MV-4-11 (cell line): ENCODE data around the gene SAMD9.
"Not testable (repeated sequence)": the region's sequence is repeated elsewhere in the genome, so short reads cannot be mapped to it uniquely, and the experiment has no call there.

Experiments used
- DNase-seq: peaks from one replicate; lab custom pipeline; 2025; lab: John Stamatoyannopoulos, UW

Gene SAMD9

DNA sequence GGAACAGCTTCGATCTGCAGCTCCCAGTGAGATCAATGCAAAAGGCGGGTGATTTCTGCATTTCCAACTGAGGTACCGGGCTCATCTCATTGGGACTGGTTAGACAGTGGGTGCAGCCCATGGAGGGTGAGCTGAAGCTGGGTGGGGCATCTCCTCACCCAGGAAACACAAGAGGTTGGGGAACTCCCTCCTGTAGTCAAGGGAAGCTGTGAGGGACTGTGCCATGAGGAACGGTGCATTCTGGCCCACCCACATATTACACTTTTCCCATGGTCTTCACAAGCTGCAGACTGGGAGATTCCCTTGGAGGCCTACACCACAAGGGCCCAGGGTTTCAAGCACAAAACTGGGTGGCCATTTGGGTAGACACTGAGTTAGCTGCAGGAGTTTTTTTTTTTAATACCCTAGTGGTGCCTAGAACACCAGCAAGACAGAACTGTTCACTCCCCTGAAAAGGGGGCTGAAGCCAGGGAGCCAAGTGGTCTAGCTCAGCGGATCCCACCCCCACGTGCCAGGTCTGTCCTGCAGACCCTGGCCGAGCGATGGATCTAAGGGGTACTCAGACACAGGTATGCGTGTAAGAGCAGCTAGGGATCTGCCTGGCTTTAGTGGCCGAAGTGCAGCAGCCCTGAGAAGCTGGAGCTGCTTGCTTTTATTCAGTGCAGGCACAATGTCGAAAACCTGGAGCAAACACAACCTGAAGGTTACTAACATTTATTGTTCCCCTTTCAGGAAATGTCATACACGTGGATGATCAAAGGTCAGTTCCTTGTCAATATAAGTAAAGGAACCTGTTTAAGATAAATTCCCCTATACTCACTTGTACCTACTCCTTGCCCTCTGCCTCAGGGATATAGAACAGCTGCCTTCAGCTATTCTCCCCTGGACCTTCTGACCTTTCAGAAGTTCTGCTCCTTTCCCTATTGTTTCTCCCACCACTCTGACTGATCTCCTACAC lies 3.1 kb upstream of the SAMD9 start:
- DNase-seq: no peak

DNA sequence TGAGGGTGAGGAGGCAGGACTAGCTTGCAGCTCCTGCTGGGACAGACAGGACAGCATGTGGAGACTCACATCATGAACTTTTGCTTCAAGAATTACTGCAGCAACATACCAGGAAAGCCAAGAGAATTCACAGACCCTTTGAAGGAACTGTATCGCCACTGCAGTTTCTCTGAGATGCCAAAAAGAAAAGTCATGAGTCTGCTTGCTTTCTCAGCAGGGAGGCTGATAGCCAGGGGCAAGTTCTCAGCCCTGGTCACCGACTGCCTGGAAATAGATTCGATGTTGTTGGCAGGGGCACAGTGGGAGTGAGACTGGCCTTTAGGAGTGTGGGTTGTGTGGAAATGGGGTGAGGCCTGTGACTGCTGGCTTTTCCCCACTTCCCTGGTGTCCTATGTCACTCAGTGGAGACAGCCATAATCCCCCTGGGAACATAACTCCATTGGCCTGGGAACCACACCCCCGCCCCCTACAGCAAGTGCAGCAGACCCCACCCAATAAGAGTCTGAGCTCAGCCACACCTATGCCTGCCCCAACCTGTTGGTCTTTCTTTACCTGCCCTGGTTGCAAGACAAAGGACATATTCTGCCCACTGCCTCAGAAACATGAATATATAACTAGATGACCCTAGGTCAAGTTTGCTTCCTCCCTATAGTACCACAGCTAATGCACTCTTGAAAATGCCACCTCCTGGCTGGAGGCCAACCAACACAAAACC lies 1.6 kb upstream of the SAMD9 start:
- no peak for DNase-seq

DNA sequence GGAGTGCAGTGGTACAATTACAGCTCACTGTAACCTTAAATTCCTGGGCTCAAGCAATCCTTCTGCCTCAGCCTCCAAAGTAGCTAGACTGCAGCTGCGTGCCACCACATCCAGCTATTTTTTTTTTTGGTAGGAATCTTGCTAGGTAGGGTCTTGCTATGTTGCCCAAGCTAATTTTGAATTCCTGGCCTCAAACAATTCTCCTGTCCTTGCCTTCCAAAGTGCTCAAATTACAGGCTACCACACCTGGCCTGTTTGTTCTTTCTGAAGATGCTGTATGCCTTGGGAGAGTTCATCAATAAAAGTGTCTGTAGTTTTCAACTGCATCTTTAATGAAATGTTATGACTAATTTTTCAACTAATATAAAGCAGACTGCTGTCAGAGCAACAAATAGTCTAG lies 452 bp downstream of the SAMD9 start:
- no peak for DNase-seq

DNA sequence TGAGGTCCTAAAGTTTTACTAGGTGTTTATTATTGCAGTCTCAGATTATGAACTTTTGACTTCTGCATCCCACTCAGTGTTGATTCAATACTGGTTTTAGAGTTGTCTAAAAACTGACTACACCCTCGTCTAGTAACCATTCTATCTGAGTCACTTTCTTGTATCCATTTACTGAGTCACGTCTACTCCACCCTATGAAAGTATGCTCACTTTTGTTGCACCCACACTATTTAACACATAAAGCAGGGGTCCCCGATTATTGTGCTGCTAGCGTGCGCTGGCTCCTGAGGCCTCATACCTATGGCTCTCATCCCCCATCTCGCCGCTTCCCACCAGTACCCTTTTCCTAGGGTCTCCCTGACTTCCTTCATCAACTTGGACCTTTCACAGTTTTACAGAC lies 2.0 kb downstream of the SAMD9 start:
- DNase-seq: no peak

DNA sequence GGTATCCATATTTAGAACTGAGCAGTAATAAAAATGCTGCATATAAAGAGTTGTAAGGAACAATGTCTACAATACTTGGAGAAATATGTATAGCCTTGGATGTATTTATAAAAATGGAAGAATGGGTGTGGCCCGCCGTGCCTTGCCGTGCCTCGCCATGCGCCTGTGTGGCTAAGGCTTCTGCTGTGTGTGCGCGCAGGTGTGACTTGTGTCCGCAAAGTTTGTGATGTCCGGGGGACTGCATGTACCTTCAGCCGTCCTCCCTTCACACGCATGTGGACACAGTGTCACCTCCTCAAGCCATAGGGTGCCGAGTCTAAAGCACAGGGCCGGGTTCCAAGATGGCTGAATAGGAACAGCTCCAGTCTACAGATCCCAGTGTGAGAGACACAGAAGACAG lies 9.8 kb downstream of the SAMD9 start:
- DNase-seq: no peak

DNA sequence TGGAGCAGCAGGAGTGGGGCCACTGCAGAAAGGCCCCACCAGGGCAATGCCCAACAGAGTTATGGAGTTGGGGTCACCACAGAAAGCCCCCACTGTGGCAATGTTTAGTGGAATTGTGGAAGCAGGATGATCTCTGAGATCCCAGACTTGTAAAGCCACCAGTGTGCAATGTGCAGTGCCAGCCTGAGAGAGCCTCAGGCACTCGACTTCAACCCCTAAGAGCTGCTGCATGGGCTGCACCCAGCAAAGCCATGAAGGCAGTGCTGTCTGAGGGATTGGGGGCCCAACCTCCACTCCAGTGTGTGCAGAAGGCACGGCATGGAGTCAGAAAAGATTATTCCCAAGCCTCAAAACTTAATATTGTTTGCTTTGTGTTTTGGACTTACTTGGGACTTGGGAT lies 20.4 kb downstream of the SAMD9 start:
- no peak for DNase-seq

DNA sequence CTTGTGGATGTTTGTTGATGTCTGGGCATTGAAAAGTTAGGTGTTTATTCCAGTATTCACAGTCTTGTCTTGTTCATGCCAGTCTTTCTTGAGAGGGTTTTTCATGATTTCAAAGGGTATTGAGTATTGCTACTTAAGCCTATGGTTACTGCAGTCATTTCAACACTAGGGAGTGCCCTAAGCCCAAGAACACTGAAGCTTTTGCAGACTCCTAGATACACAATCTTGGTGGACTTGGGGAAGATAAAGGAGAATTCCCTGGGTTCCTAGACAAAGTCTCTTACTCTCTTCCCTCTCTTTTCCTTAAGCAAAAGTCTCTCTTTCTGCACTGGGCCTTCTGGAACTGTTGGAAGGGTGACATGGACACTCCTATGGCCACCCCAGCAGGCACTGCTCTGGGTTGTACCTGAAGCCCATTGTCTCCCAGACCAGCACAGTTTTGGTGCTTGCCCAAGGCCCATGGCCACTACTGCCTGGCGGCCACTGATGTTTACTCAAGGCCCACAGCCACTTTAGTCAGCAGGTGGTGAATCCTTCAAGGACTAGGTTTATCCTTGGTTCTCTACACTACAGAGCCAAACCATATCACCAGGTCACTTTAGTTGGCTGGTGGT lies 24.9 kb downstream of the SAMD9 start:
- DNase-seq: peak; percentile 13

DNA sequence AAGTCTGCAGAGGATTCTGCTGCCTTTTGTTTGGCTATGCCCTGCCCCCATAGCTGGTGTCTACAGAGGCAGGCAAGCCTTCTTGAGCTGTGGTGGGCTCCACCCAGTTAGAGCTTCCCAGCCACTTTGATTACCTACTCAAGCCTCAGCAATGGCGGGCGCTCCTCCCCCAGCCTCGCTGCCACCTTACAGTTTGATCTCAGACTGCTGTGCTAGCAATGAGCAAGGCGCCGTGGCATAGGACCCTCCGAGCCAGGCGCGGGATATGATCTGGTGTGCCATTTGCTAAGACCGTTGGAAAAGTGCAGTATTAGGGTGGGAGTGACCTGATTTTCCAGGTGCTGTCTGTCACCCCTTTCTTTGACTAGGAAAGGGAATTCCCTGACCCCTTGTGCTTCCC lies 44.4 kb downstream of the SAMD9 start:
- not testable (repeated sequence) for DNase-seq

DNA sequence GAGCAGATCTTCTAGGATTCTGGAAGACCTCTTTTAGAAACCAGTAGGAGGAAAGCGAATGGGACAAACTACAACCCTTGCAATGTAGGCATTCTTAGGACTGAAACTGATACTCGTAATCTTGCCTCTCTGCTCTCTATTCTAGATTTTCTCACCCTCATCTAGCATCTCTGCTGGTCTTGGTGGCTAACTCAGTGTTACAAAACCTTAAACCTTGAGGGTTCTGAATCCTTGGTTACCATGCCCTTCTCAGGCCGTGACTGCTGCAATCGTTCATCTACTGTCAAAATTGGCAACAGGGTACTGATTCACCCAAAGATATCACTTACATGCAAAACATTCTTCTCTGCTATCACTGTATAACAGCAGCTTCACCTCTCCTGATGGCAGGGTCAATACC lies 55.2 kb downstream of the SAMD9 start:
- no peak for DNase-seq

DNA sequence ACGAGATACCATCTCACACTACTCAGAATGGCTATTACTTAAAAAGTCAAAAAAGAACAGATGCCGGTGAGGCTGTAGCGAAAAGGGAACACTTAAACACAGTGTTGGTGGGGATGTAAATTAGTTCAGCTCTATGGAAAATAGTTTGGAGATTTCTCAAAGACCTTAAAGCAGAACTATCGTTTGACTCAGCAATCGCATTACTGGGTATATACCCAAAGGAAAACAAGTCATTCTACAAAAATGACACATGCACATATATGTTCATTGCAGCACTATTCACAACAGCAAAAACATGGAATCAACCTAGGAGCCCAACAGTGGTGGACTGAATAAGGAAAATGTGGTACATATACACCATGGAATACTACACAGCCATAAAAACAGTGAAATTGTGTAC lies 56.9 kb downstream of the SAMD9 start:
- no peak for DNase-seq

DNA sequence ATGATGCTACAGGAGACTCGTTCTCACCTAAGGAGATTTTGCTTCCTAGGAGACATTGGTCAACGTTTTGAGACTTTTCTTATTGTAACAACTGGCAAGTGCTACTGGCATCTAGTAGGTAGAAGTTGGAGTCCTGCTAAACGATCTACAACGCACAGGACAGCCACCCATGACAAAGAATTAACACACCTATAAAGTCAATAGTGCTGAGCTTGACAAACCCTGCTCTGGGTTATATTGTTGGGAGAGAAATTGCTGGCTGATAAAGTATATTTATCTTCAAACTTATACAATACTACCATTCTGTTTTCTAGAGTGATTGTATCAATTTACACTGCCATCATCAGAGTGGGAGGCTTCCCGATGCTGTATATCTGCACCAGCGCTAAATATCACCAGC lies 57.8 kb downstream of the SAMD9 start:
- DNase-seq: no peak

DNA sequence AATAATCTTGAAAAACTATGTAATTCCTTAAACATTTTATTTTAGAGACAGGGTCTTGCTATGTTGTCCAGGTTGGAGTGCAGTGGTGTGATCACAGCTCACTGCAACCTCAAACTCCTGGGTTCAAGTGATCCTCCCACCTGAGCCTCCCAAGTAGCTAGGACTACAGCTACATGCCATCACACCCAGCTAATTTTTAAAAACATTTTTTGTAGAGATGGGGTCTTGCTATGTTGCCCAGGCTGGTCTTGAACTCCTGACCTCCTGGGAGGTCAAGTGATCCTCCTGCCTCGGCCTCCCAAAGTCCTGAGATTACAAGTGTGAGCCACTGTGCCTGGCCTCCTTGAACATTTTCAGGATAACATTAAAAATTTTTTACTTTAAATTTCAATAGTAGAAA lies 61.2 kb downstream of the SAMD9 start:
- not testable (repeated sequence) for DNase-seq

DNA sequence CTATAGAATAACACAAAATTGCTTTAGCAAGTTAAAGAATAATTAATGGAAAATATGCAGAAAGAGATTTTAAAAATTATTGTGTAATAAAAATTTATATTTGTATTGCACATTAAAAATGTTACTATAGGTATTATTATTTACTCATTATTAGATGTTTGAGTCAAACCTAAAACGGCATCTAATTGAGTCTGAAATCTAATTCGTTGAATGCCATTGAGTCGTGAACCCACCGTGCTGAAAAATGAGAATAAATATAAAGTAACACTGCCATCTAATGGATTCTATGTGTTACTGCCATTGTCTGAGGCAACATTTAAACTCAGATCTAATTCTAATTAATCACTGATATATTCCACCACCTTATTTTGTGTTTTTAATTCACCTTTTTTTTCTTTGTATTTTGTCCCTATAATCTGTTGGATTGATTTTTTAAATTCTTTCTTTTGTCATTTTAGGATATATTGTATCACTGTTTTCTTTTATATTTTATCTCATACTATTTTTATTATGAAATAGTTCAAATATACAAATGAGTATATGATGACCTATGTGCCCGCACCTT lies 62.2 kb downstream of the SAMD9 start:
- peak; percentile 54 for DNase-seq

DNA sequence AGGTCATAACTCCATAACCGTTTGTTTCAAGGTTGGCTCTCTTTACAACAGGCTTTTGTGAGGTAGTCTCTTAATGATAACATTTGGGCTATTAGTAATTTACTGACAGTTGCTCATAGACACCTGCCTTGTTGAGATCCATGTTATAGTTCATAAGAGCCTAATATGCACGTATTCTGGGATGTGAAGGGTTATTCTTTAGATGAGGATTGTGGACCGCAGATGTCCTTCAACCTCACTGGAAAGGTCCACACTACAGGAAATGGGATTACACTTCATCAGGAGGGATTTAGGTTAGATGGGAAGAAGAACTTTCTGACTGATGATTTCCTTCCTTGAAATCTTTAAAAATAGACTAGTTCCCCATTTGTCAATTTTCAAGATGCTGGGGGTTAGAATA lies 62.8 kb downstream of the SAMD9 start:
- peak; percentile 14 for DNase-seq

DNA sequence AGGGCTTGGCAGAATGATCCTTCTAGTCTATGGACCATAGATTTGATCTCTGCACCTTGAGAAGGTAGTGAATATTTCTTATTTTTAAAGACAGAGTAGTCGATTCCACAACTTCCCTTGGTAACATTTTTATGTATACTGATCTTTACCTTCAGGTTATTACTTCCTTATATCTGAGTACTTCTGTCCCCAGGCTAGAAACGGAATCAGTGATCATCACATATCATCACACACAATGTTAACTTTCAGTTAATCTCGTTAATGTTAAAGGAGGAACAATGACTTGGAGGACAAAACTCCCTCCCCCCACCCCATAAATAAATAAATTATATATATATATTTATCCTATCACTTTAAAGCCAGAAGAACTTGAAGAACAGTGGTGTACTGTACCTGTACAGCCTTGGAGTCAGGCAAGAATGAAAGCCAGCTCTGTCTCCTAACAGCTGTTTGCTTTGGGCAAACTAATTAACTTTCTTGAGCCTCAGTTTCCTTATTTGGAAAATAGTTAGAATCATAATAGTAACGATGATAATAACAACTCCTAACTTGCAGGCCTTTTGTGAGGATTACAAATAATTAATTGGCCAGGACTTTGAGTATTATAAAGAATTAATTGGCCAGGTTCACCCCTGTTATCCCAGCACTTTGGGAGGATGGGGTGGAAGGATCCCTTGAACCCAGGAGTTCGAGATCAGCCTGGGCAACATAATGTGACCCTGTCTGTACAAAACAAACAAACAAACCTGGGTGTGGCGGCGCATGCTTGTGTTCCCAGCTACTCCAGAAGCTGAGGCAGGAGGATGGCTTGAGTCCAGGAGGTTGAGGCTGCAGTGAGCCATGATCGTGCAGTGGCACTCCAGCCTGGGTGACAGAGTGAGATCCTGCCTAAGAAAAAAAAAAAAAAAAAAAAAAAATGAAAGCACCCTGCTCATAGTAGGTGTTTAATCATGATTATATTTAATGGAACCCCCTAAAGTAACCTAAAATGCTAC lies 63.5 kb downstream of the SAMD9 start:
- DNase-seq: peak; percentile 49

DNA sequence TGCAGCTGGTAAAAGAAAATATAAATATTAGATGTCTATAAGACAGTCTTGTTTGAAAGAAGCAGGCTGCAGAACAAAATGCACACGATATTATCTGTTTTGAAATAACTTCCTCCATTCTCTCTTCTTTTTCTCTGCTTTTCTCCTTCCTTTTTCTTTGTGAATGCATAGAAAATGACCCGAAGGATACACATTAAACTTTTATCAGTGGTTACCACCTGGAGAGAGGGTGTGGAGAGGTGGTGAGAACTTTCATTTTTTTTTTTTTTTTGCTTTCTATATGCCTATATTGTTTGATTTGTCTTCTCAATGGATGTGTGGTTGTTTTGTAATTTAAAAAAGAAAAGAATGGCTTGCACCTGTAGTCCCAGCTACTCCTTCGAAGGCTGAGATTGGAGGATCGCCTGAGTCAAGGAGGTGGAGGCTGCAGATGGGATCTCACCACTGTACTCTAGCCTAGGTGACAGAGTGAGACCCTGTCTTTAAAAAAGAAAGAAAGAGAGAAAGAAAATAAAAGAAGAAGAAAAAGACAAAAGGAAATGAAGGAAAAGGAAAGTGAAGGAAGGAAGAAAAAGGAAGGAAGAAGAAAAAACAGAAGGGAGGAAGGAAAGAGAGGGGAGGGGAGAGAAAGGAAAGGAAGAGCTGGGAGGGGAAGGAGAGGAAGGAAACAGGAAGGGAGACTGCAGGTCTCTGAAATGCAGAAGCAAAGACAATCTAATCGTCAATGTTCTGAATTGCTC lies 64.4 kb downstream of the SAMD9 start:
- peak; percentile 49 for DNase-seq

DNA sequence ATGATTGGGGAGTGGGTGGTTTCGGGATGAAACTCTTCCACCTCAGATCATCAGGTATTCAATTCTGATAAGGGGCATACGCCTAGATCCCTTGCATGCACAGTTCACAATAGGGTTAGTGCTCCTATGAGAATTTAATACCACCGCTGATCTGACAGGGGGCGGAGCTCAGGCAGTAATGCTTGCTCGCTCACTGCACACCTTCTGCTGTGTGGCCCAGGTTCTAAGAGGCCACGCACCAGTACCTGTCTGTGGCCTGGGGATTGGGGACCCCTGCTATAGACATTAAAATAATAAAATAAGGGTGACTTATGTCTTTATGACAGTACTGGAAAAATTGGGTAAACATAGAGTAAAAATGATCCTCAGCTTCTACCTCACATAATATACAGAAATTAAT lies 66.1 kb downstream of the SAMD9 start:
- DNase-seq: no peak
